Measurements from ENCODE around the gene SNX24. TPM values are rescaled to one million over a fixed set of nuclear protein-coding genes. Genes with fewer than 3 reads are reported as not detected.

The SNX24 gene
- total RNA-seq, 1 donor from 2014 or later: 8.5 TPM

GRCh38 chr5:122984425-122984824 is 139.0 kb downstream of the SNX24 start:
- no peak overlapping the region for H3K27ac Mint-ChIP-seq
- CTCF ChIA-PET: interaction anchor here (1.5 kb wide), 1 partner anchor 12 kb away, joined by 4 read pairs; no protein-coding TSS in a partner anchor
- H3K36me3 Mint-ChIP-seq (ENCODE audit: low read depth): no peaks in the 10 kb centered on the region
- no peak overlapping the region for H3K4me3 Mint-ChIP-seq
- H3K9me3 Mint-ChIP-seq: no peaks in the 10 kb centered on the region
- TF ChIP-seq, protein P1, sequence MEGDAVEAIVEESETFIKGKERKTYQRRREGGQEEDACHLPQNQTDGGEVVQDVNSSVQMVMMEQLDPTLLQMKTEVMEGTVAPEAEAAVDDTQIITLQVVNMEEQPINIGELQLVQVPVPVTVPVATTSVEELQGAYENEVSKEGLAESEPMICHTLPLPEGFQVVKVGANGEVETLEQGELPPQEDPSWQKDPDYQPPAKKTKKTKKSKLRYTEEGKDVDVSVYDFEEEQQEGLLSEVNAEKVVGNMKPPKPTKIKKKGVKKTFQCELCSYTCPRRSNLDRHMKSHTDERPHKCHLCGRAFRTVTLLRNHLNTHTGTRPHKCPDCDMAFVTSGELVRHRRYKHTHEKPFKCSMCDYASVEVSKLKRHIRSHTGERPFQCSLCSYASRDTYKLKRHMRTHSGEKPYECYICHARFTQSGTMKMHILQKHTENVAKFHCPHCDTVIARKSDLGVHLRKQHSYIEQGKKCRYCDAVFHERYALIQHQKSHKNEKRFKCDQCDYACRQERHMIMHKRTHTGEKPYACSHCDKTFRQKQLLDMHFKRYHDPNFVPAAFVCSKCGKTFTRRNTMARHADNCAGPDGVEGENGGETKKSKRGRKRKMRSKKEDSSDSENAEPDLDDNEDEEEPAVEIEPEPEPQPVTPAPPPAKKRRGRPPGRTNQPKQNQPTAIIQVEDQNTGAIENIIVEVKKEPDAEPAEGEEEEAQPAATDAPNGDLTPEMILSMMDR (IDR thresholded peaks at IDR 0.05): no peak
- H3K4me1 Mint-ChIP-seq: peaks cover 14% of the 10 kb centered on the region
- no peaks in the 10 kb centered on the region for H3K27me3 Mint-ChIP-seq
- POLR2A ChIA-PET: no interaction called here
- DNase-seq: no peak
- ATAC-seq (ENCODE audit: low read depth): no peak
- intact Hi-C loops (cut with micrococcal nuclease): no loop called here

GRCh38 chr5:122985006-122985700 is 139.7 kb downstream of the SNX24 start:
- no peaks in the 10 kb centered on the region for H3K27me3 Mint-ChIP-seq
- no peak overlapping the region for H3K27ac Mint-ChIP-seq
- ChIA-PET CTCF (interaction anchor here (1.5 kb wide), 1 partner anchor 12 kb away, joined by 4 read pairs; no protein-coding TSS in a partner anchor), POLR2A (no interaction called here)
- H3K4me1 Mint-ChIP-seq: peaks cover 14% of the 10 kb centered on the region
- H3K9me3 Mint-ChIP-seq: no peaks in the 10 kb centered on the region
- TF ChIP-seq, protein P1 (IDR thresholded peaks at IDR 0.05): no peak
- intact Hi-C loops (cut with micrococcal nuclease): no loop called here
- ATAC-seq (ENCODE audit: low read depth) (no peak), DNase-seq (no peak)
- no peaks in the 10 kb centered on the region for H3K36me3 Mint-ChIP-seq (ENCODE audit: low read depth)
- H3K4me3 Mint-ChIP-seq: no peak overlapping the region

- Mint-ChIP-seq H3K27ac (no peak overlapping the region), H3K9me3 (no peaks in the 10 kb centered on the region), H3K4me1 (peaks cover 14% of the 10 kb centered on the region), H3K4me3 (peak overlapping the region; percentile 12), H3K36me3 (ENCODE audit: low read depth) (no peaks in the 10 kb centered on the region), H3K27me3 (no peaks in the 10 kb centered on the region)
- ChIA-PET POLR2A (no interaction called here), CTCF (no interaction called here)
- peak; percentile 75 for ATAC-seq (ENCODE audit: low read depth)
- TF ChIP-seq, protein P1 (IDR thresholded peaks at IDR 0.05): no peak
- no peak for DNase-seq
- intact Hi-C loops (cut with micrococcal nuclease): loop anchor here (2.0 kb wide), 1 partner anchor 19 kb away; no protein-coding TSS in a partner anchor
Observed at GRCh38 chr5:122985954-122986721, 140.7 kb downstream of the SNX24 start.

DNA sequence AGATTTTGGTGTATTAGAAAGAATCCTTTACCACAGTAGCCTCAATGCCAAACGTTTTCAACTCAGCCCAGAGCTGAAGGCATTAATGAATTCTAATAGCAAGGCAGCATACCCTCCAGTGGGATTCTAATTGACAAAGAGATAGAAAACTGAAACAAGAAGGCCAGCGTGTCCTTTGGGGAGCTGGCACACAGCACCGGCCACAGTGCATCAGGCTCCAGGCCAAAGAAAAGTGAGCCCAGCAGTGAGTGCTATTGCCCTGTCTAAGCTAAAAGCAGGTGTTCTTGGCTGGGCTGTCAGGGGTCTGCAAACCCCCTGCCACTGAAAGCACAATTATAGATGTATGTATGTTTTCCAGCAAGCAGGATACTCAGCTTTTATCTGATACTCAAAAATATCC is 150.7 kb downstream of the SNX24 start:
- intact Hi-C loops (cut with micrococcal nuclease): no loop called here
- no peaks in the 10 kb centered on the region for H3K36me3 Mint-ChIP-seq (ENCODE audit: low read depth)
- ChIA-PET CTCF (interaction anchor here (1.0 to 2.3 kb wide), 2 partner anchors 12 to 480 kb away, joined by 4 to 9 read pairs; no protein-coding TSS in a partner anchor), POLR2A (no interaction called here)
- no peak for DNase-seq
- no peak overlapping the region for H3K4me3 Mint-ChIP-seq
- no peaks in the 10 kb centered on the region for H3K4me1 Mint-ChIP-seq
- H3K27me3 Mint-ChIP-seq: no peaks in the 10 kb centered on the region
- TF ChIP-seq, protein P1 (IDR thresholded peaks at IDR 0.05): no peak
- no peaks in the 10 kb centered on the region for H3K9me3 Mint-ChIP-seq
- ATAC-seq (ENCODE audit: low read depth): no peak
- H3K27ac Mint-ChIP-seq: no peak overlapping the region

DNA sequence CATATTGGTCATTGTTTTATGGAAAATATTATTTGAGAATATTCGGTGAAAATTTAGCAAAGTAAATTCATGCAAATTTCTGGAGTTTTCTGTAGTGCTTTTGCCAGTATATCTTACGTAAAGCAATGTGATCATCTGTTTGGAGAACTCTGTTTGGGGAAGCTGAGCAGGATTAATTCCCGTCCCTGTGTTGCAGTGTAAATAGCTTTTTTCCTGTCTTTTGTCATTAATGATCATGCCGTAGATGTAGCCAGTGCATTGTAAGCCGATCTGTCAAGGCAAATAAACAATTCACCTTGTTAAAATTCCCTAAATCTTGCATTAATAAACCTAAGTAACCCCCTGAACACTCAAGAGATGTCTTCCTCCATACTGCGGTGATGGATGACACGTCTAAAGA is 151.9 kb downstream of the SNX24 start:
- H3K9me3 Mint-ChIP-seq: no peaks in the 10 kb centered on the region
- ChIA-PET CTCF (interaction anchor here (1.0 to 2.3 kb wide), 2 partner anchors 13 to 481 kb away, joined by 4 to 9 read pairs; no protein-coding TSS in a partner anchor), POLR2A (no interaction called here)
- intact Hi-C loops (cut with micrococcal nuclease): no loop called here
- DNase-seq: no peak
- no peaks in the 10 kb centered on the region for H3K27me3 Mint-ChIP-seq
- H3K4me1 Mint-ChIP-seq: no peaks in the 10 kb centered on the region
- no peaks in the 10 kb centered on the region for H3K36me3 Mint-ChIP-seq (ENCODE audit: low read depth)
- no peak for ATAC-seq (ENCODE audit: low read depth)
- TF ChIP-seq, protein P1 (IDR thresholded peaks at IDR 0.05): no peak
- no peak overlapping the region for H3K27ac Mint-ChIP-seq
- H3K4me3 Mint-ChIP-seq: no peak overlapping the region

Measured in activated B cell treated with CpG ODN at 0.5 μM for 24 hours (primary cell).